Anterior cingulate cortex (tissue), 58 donors: ENCODE measurements around the gene CASP8.

ENCODE experiments used
- DNase-seq, 58 donors: peaks; one replicate each; lab custom pipeline; 2025; lab: John Stamatoyannopoulos, UW

CASP8 gene

GRCh38 chr2:201320257-201320656, 59.9 kb downstream of the CASP8 start:
- no peak for DNase-seq

DNA sequence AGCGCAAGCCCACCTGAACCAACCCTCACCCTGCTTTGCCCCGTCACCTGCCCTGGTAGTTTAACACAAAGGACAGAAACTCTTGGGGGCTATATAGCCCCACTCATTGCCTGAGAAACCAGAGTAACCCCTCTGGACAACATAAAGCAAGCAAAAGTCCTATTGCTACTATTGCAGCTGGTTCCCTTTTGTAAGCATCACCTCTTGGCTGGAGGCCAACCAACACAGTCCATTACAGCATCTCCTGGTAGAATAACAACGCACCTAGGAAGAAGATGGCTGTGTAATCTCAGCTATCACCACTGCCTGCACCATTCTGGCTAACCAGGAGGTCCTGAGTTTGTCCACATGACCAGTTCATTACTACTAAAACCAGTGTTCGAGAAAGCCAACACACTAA, 60.4 kb downstream of the CASP8 start:
- DNase-seq: no peak

DNA sequence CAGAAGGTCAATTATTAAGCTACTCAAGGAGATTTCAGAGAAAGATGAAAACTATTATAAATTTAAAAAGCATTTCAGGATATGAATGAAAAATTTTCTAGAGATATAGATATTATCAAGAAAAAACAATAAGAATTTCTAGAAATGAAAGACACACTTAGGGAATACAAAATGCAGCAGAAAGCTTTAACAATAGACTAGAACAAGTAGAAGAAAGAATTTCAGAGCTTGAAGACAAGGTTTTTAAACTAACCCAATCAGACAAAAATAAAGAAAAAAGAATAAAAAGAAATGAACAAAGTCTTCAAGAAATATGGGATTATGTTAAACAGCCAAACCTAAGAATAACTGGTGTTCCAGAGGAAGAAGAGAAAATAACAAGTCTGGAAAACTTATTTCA, 62.4 kb downstream of the CASP8 start:
- no peak for DNase-seq

GRCh38 chr2:201327678-201328077, 67.3 kb downstream of the CASP8 start:
- DNase-seq: no peak

GRCh38 chr2:201329409-201329808, 69.1 kb downstream of the CASP8 start:
- no peak for DNase-seq
